GM12865 (cell line): ENCODE results near the gene SLC23A1.

ENCODE experiments used
- DNase-seq: peaks from one replicate; pipeline ENCODE4 v3.0.0; 2010; ENCODE audit warnings: low read depth
- H3K4me3 ChIP-seq: 2 replicates; pipeline ENCODE4 v1.5.1; 2011; ENCODE audit warnings: mild to moderate bottlenecking, low read depth, low read length, control low read depth
- TF ChIP-seq, protein P1 (sequence below): IDR thresholded peaks from 2 replicates; pipeline ENCODE4 v1.5.1; 2011; ENCODE audit warnings: low read length, control low read depth, low read depth, inconsistent platforms; ENCODE audit not compliant: insufficient read depth; ENCODE audit errors: missing control alignments

Gene SLC23A1

DNA sequence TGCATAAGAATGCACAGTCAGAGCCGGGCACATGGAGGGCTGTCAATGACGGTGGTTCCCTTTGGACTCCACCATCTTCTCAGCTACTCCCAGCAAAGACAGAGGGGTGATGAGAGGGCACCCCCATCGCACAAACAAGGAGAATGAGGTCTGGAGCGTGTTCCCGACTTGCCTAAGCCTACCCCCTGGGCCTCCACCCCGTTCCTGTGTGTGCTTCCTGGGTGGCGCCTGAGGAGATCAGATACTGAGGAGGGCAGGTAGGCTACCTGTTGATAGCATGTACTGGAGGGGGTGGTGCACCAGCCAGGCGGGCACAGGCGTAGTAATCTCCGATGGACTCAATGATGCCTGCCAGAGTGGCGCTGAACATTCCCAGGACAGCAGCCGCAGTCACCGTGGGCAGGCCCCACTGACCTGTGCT, 4.1 kb downstream of the SLC23A1 start:
- no peak for DNase-seq
- H3K4me3 ChIP-seq, result no peak overlapping the region
- TF ChIP-seq, protein P1, sequence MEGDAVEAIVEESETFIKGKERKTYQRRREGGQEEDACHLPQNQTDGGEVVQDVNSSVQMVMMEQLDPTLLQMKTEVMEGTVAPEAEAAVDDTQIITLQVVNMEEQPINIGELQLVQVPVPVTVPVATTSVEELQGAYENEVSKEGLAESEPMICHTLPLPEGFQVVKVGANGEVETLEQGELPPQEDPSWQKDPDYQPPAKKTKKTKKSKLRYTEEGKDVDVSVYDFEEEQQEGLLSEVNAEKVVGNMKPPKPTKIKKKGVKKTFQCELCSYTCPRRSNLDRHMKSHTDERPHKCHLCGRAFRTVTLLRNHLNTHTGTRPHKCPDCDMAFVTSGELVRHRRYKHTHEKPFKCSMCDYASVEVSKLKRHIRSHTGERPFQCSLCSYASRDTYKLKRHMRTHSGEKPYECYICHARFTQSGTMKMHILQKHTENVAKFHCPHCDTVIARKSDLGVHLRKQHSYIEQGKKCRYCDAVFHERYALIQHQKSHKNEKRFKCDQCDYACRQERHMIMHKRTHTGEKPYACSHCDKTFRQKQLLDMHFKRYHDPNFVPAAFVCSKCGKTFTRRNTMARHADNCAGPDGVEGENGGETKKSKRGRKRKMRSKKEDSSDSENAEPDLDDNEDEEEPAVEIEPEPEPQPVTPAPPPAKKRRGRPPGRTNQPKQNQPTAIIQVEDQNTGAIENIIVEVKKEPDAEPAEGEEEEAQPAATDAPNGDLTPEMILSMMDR, result no peak

DNA sequence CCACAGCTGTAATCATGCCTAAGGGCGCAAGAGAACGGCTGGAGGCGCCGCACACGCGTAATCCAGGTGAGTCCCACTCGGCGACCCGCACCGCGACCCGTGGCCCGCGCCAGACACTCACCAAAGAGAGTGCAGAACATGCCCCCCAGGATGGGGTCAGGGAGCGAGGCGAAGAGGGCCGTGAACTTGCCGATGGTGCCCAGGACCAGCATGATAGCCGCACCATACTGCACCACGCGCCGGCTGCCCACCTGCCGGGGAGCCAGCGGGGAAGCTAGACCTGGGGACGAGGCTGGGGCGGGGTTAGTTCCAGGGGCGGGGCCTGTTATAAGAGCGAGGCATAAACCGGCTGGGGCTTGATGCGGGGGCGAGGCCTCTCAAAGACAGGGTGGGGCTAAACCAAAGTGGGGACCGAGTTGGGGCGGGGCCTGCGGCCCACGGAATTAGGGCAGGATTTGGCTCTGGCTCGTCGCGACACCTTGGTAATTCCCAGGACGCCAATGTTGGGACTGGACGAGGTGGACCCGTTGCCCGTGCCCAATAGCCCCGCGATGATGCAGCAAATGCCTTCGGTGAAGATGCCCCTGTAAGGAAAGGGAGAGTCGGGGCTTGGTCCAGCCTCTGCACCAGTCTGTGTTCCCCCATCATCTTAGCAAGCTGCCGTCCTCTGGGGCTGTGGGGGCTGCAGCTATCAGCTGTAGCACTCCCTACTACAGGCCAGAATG, 4.8 kb downstream of the SLC23A1 start:
- no peak overlapping the region for H3K4me3 ChIP-seq
- TF ChIP-seq, protein P1, result no peak
- no peak for DNase-seq

DNA sequence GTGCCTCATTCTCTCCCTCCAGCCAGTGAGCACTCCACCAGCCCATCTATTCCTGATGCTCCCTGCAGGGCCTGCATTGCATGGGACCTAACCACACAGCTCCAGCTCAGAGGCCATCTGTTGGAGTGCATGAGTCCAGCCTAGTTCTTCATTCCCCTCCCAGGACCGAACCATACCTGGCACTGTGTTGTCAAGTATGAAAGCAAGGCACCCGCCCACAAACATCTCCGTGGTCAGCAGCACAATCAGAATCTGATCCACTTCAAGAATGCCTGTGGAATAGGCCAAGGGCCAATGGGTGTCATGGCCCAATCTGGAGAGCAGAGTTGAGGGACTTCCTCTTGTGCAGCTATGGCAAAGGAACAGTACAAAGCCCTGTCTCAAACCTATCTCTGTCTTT, 5.9 kb downstream of the SLC23A1 start:
- no peak for DNase-seq
- no peak overlapping the region for H3K4me3 ChIP-seq
- TF ChIP-seq, protein P1, result no peak

DNA sequence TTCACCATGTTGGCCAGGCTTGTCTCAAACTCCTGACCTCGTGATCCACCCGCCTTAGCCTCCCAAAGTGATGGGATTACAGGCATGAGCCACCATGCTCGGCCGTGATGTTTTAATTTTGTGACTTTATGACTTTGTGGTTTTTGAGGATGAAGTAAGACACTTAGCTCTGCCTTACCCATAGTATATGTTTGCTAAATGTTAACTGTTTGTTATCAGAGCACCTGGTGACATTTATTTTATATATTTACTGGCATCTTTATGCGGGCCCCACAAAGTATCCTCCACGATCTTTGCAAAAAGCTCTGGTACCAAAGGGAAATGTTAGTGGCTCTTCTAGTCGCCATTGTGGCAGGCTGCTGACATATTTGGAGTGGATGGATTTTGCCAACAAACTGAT, 6.7 kb downstream of the SLC23A1 start:
- no peak overlapping the region for H3K4me3 ChIP-seq
- TF ChIP-seq, protein P1, result no peak
- no peak for DNase-seq

DNA sequence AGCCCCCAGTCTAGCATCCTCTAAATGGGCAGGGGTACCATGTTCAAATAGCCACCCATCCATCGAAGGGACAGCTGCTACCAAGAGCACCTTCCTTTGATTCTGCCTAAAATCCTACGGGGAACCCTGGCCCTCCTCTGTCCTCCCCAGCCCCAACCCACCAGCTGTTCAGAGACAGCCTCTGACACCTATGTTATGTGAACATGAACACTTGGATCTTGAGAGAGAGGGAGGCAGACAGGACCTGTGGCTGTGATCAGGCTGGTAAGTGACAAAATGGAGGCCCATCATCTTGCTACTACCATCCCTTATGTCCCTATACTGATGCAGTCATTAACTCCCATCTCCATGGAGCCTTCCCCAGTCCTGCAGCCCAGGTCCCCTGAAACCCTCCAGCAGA, 8.2 kb downstream of the SLC23A1 start:
- no peak overlapping the region for H3K4me3 ChIP-seq
- TF ChIP-seq, protein P1, result no peak
- no peak for DNase-seq

DNA sequence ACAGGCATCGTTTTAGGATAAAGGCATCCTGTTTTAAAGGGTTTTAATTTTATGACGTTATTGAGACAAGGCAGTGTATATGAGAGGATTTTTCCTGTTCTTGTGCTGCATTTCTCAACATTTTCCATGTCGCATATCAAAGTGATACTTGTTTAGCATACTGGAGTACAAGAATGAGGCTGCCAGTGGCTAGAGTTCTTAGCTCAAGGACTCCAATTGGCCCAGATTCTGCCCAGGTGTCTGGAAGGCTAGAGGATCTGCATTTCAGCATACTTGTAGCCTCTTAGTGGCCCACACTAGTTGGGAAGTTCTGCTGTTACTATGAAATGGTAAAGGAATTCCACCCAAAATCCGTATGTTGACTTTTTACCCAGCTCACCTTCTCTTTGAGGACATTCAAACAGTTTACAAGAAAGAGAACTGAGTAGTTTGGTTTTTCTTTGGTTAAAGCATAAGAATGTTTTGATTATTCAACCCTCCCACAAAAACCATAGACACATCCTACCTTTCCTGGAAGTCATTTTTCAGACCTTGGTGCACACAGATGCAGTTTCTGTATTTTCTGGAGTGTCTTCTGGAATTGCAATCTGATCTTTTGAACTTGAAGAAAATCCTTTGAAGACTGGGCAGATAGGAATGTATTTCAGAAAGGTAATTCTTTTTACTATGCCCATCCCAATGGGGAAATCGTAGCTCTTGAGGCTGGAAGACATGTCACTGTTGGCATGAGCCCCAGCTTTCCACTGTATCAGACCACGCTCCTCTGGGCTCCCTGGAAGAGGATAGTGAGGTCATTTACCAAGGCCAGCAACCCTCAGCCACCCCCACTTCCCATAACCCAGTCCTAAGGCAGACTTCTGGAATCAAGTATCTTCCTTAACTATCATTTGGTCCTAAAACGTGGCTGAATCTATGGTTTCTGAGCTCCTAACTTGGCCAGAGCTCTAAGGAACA, 11.3 kb downstream of the SLC23A1 start:
- no peak for DNase-seq
- H3K4me3 ChIP-seq, result no peak overlapping the region
- TF ChIP-seq, protein P1, result no peak
